Activated CD4-positive, alpha-beta T cell treated with anti-CD3 and anti-CD28 coated beads, Interleukin-2, amount 10 ng/mL, durations not matched to agents 7 days and 5 days (primary cell): Measurements from ENCODE around the gene EFHD1. TPM values are rescaled to one million over a fixed set of nuclear protein-coding genes. Genes with fewer than 3 reads are reported as not detected.

ENCODE experiments used
- CTCF ChIA-PET: fragments of 350-600 bp; sonication (Branson Sonifier 250); formaldehyde crosslinking; loops from one replicate; lab custom pipeline; 2021; ENCODE audit warnings: antibody characterized with exemption; lab: Charles Lee
- POLR2A ChIA-PET: fragments of 350-600 bp; sonication (Branson Sonifier 250); formaldehyde crosslinking; loops from one replicate; lab custom pipeline; 2021; ENCODE audit warnings: antibody characterized with exemption; lab: Charles Lee
- DNase-seq: peaks from one replicate; pipeline ENCODE4 v3.0.0-alpha.2; 2020
- H3K27ac Mint-ChIP-seq: one replicate; pipeline ENCODE4 v1.8.0; 2021; ENCODE audit warnings: mild to moderate bottlenecking, moderate library complexity, mixed read lengths
- H3K27me3 Mint-ChIP-seq: one replicate; pipeline ENCODE4 v1.8.0; 2021; ENCODE audit warnings: mixed read lengths
- H3K36me3 Mint-ChIP-seq: one replicate; pipeline ENCODE4 v1.8.0; 2021; ENCODE audit warnings: low read depth, mixed read lengths
- H3K4me1 Mint-ChIP-seq: one replicate; pipeline ENCODE4 v1.8.0; 2021; ENCODE audit warnings: mixed read lengths
- H3K4me3 Mint-ChIP-seq: one replicate; pipeline ENCODE4 v1.8.0; 2021; ENCODE audit warnings: mild to moderate bottlenecking, moderate library complexity, mixed read lengths
- H3K9me3 Mint-ChIP-seq: one replicate; pipeline ENCODE4 v1.8.0; 2021; ENCODE audit warnings: mixed read lengths
- total RNA-seq, 2 experiments: library from RNA; stranded (reverse); gene quantifications; one replicate each; pipeline ENCODE4 v1.2.3, GENCODE V29; 2021

The EFHD1 gene
- total RNA-seq, 2 experiments from 2014 or later = 0.32 to 0.50 TPM

- no peaks in the 10 kb centered on the region for H3K9me3 Mint-ChIP-seq
- no peaks in the 10 kb centered on the region for H3K36me3 Mint-ChIP-seq
- ChIA-PET CTCF (no interaction called here), POLR2A (no interaction called here)
- H3K27ac Mint-ChIP-seq = no peak overlapping the region
- no peak overlapping the region for H3K4me3 Mint-ChIP-seq
- peaks cover 19% of the 10 kb centered on the region for H3K27me3 Mint-ChIP-seq
- DNase-seq = no peak
- H3K4me1 Mint-ChIP-seq = no peaks in the 10 kb centered on the region
Observed at GRCh38 chr2:232643147-232643425, 9.7 kb downstream of the EFHD1 start.

GRCh38 chr2:232643813-232644347 lies 10.5 kb downstream of the EFHD1 start:
- Mint-ChIP-seq H3K4me3 (no peak overlapping the region), H3K4me1 (no peaks in the 10 kb centered on the region), H3K27me3 (peaks cover 12% of the 10 kb centered on the region), H3K36me3 (no peaks in the 10 kb centered on the region), H3K9me3 (no peaks in the 10 kb centered on the region), H3K27ac (no peak overlapping the region)
- CTCF ChIA-PET = no interaction called here
- no peak for DNase-seq
- POLR2A ChIA-PET = no interaction called here

GRCh38 chr2:232645061-232645460 lies 11.7 kb downstream of the EFHD1 start:
- Mint-ChIP-seq H3K4me3 (no peak overlapping the region), H3K4me1 (no peaks in the 10 kb centered on the region), H3K27ac (no peak overlapping the region), H3K9me3 (no peaks in the 10 kb centered on the region), H3K36me3 (no peaks in the 10 kb centered on the region), H3K27me3 (peaks cover 1% of the 10 kb centered on the region)
- CTCF ChIA-PET = no interaction called here
- POLR2A ChIA-PET = no interaction called here
- no peak for DNase-seq

- H3K27ac Mint-ChIP-seq = no peak overlapping the region
- H3K4me1 Mint-ChIP-seq = no peaks in the 10 kb centered on the region
- no peaks in the 10 kb centered on the region for H3K36me3 Mint-ChIP-seq
- no peak for DNase-seq
- H3K4me3 Mint-ChIP-seq = no peak overlapping the region
- ChIA-PET CTCF (no interaction called here), POLR2A (no interaction called here)
- H3K27me3 Mint-ChIP-seq = no peaks in the 10 kb centered on the region
- no peaks in the 10 kb centered on the region for H3K9me3 Mint-ChIP-seq
Observed at GRCh38 chr2:232646726-232647125, 13.3 kb downstream of the EFHD1 start.

- ChIA-PET POLR2A (no interaction called here), CTCF (no interaction called here)
- DNase-seq = no peak
- Mint-ChIP-seq H3K27me3 (no peaks in the 10 kb centered on the region), H3K9me3 (no peaks in the 10 kb centered on the region), H3K4me3 (no peak overlapping the region), H3K4me1 (no peaks in the 10 kb centered on the region), H3K27ac (no peak overlapping the region), H3K36me3 (no peaks in the 10 kb centered on the region)
Observed at GRCh38 chr2:232647261-232647660, 13.9 kb downstream of the EFHD1 start.

- H3K27ac Mint-ChIP-seq = no peak overlapping the region
- no peaks in the 10 kb centered on the region for H3K9me3 Mint-ChIP-seq
- no peaks in the 10 kb centered on the region for H3K27me3 Mint-ChIP-seq
- DNase-seq = no peak
- ChIA-PET POLR2A (no interaction called here), CTCF (interaction anchor here (0.5 kb wide), 1 partner anchor 1405 kb away, joined by 3 read pairs; no protein-coding TSS in a partner anchor)
- no peaks in the 10 kb centered on the region for H3K4me1 Mint-ChIP-seq
- H3K4me3 Mint-ChIP-seq = no peak overlapping the region
- no peaks in the 10 kb centered on the region for H3K36me3 Mint-ChIP-seq
Observed at GRCh38 chr2:232649033-232649432, 15.6 kb downstream of the EFHD1 start.

- ChIA-PET CTCF (interaction anchor here (0.6 kb wide), 1 partner anchor 482 kb away, joined by 3 read pairs; no protein-coding TSS in a partner anchor), POLR2A (no interaction called here)
- H3K4me3 Mint-ChIP-seq = no peak overlapping the region
- no peaks in the 10 kb centered on the region for H3K9me3 Mint-ChIP-seq
- no peaks in the 10 kb centered on the region for H3K27me3 Mint-ChIP-seq
- no peak for DNase-seq
- H3K27ac Mint-ChIP-seq = no peak overlapping the region
- no peaks in the 10 kb centered on the region for H3K4me1 Mint-ChIP-seq
- no peaks in the 10 kb centered on the region for H3K36me3 Mint-ChIP-seq
Observed at GRCh38 chr2:232652505-232652851, 19.1 kb downstream of the EFHD1 start.

GRCh38 chr2:232653441-232653840 lies 20.0 kb downstream of the EFHD1 start:
- H3K36me3 Mint-ChIP-seq = no peaks in the 10 kb centered on the region
- POLR2A ChIA-PET = no interaction called here
- H3K27me3 Mint-ChIP-seq = no peaks in the 10 kb centered on the region
- CTCF ChIA-PET = interaction anchor here (0.6 kb wide), 1 partner anchor 481 kb away, joined by 3 read pairs; no protein-coding TSS in a partner anchor
- H3K27ac Mint-ChIP-seq = no peak overlapping the region
- no peaks in the 10 kb centered on the region for H3K9me3 Mint-ChIP-seq
- DNase-seq = no peak
- no peaks in the 10 kb centered on the region for H3K4me1 Mint-ChIP-seq
- no peak overlapping the region for H3K4me3 Mint-ChIP-seq

- no peaks in the 10 kb centered on the region for H3K9me3 Mint-ChIP-seq
- DNase-seq = no peak
- H3K27ac Mint-ChIP-seq = no peak overlapping the region
- ChIA-PET CTCF (interaction anchor here (0.6 kb wide), 1 partner anchor 33 kb away, joined by 5 read pairs; no protein-coding TSS in a partner anchor), POLR2A (no interaction called here)
- H3K36me3 Mint-ChIP-seq = no peaks in the 10 kb centered on the region
- no peaks in the 10 kb centered on the region for H3K4me1 Mint-ChIP-seq
- no peak overlapping the region for H3K4me3 Mint-ChIP-seq
- H3K27me3 Mint-ChIP-seq = no peaks in the 10 kb centered on the region
Observed at GRCh38 chr2:232655392-232655791, 22.0 kb downstream of the EFHD1 start.

- POLR2A ChIA-PET = no interaction called here
- no peaks in the 10 kb centered on the region for H3K4me1 Mint-ChIP-seq
- CTCF ChIA-PET = interaction anchor here (0.6 kb wide), 1 partner anchor 504 kb away, joined by 3 read pairs; no protein-coding TSS in a partner anchor
- no peaks in the 10 kb centered on the region for H3K36me3 Mint-ChIP-seq
- no peak overlapping the region for H3K4me3 Mint-ChIP-seq
- no peaks in the 10 kb centered on the region for H3K27me3 Mint-ChIP-seq
- DNase-seq = no peak
- H3K9me3 Mint-ChIP-seq = no peaks in the 10 kb centered on the region
- H3K27ac Mint-ChIP-seq = no peak overlapping the region
Observed at GRCh38 chr2:232658217-232658785, 24.9 kb downstream of the EFHD1 start.

GRCh38 chr2:232659359-232659758 lies 26.0 kb downstream of the EFHD1 start:
- Mint-ChIP-seq H3K4me1 (no peaks in the 10 kb centered on the region), H3K36me3 (no peaks in the 10 kb centered on the region), H3K4me3 (no peak overlapping the region), H3K27me3 (no peaks in the 10 kb centered on the region), H3K27ac (no peak overlapping the region), H3K9me3 (no peaks in the 10 kb centered on the region)
- CTCF ChIA-PET = interaction anchor here (0.6 to 0.7 kb wide), 2 partner anchors 19 to 439 kb away, joined by 3 read pairs; no protein-coding TSS in a partner anchor
- DNase-seq = no peak
- POLR2A ChIA-PET = no interaction called here

- no peak overlapping the region for H3K4me3 Mint-ChIP-seq
- no peak for DNase-seq
- ChIA-PET POLR2A (no interaction called here), CTCF (no interaction called here)
- no peaks in the 10 kb centered on the region for H3K36me3 Mint-ChIP-seq
- H3K27ac Mint-ChIP-seq = no peak overlapping the region
- no peaks in the 10 kb centered on the region for H3K9me3 Mint-ChIP-seq
- H3K4me1 Mint-ChIP-seq = no peaks in the 10 kb centered on the region
- no peaks in the 10 kb centered on the region for H3K27me3 Mint-ChIP-seq
Observed at GRCh38 chr2:232662486-232663260, 29.3 kb downstream of the EFHD1 start.

- Mint-ChIP-seq H3K4me1 (no peaks in the 10 kb centered on the region), H3K9me3 (no peaks in the 10 kb centered on the region), H3K4me3 (no peak overlapping the region), H3K36me3 (no peaks in the 10 kb centered on the region), H3K27me3 (peaks cover 1% of the 10 kb centered on the region), H3K27ac (no peak overlapping the region)
- ChIA-PET CTCF (interaction anchor here (1.8 kb wide), 1 partner anchor 27 kb away, joined by 4 read pairs; no protein-coding TSS in a partner anchor), POLR2A (no interaction called here)
- DNase-seq = no peak
Observed at GRCh38 chr2:232666051-232666805, 32.8 kb downstream of the EFHD1 start.
